ENCODE measurements around the gene S100A14.

The S100A14 gene

DNA sequence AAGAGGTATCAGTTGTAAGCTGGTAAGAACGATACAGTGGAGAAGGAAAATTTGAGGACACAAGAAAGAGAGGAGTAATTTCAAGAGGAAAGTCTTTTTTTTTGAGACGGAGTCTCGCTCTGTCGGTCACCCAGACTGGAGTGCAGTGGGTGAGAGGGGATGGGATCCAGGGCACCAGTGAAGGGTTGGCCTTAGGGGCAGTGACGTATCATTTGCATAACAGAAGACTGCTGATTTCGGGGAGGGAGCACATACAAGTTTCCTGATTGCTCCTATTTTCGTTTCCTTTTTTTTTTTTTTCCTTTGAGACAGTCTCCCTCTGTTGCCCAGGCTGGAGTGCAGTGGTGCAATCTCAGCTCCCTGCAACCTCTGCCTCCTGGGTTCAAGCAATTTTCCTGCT lies 7.0 kb upstream of the S100A14 start:
- TF ChIP-seq TARDBP (IDR thresholded peaks at IDR 0.05), result no peak
- TF ChIP-seq CTBP1 (IDR thresholded peaks at IDR 0.05; ENCODE audit: borderline replicate concordance), result no peak
- no peak for TF ChIP-seq BHLHE40 (IDR thresholded peaks at IDR 0.05; ENCODE audit: borderline replicate concordance)
- no peak for TF ChIP-seq FOXK2 (IDR thresholded peaks at IDR 0.05)
- no peak for TF ChIP-seq FOXM1 (IDR thresholded peaks at IDR 0.05; ENCODE audit: borderline replicate concordance)
- TF ChIP-seq ARNT (IDR thresholded peaks at IDR 0.05), result no peak
- TF ChIP-seq, protein P1, sequence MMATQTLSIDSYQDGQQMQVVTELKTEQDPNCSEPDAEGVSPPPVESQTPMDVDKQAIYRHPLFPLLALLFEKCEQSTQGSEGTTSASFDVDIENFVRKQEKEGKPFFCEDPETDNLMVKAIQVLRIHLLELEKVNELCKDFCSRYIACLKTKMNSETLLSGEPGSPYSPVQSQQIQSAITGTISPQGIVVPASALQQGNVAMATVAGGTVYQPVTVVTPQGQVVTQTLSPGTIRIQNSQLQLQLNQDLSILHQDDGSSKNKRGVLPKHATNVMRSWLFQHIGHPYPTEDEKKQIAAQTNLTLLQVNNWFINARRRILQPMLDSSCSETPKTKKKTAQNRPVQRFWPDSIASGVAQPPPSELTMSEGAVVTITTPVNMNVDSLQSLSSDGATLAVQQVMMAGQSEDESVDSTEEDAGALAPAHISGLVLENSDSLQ (IDR thresholded peaks at IDR 0.05), result no peak
- TF ChIP-seq ELF4 (IDR thresholded peaks at IDR 0.05), result no peak
- POLR2A ChIA-PET, result interaction anchor here (1.0 to 2.6 kb wide), 2 partner anchors 8 to 11 kb away, joined by 4 to 13 read pairs; partner anchors contain the start of gene CHTOP
- DNase-seq (ENCODE audit: extremely low spot score), result no peak
- CTCF ChIA-PET, result interaction anchor here (0.6 to 0.7 kb wide), 3 partner anchors 17 to 113 kb away, joined by 3 to 5 read pairs (median 4); no protein-coding TSS in a partner anchor

DNA sequence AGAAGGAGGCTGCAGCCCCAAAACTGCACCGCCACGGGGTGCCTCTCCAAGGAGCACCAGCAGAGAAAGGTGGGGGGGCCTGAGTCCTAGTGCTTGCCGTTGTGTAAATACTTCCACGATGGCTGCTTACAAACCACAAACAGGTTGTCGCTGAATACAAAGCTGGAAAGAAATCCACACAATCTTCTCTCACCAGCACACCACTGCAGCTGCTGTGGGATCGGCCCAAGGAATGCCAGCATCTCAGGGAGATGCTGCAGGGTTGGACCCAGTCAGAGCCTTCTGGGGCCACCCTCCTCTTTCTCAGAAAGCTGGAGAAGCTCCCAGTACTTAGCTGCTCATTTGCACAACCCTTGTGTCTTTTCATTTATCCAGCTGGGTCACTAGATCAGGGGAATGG lies 3.0 kb upstream of the S100A14 start:
- POLR2A ChIA-PET, result interaction anchor here (1.9 to 6.3 kb wide), 2 partner anchors 8 to 15 kb away, joined by 7 to 72 read pairs; partner anchors contain the start of genes CHTOP, S100A1 and S100A13
- no peak for DNase-seq (ENCODE audit: extremely low spot score)
- TF ChIP-seq ARNT (IDR thresholded peaks at IDR 0.05), result no peak
- no peak for TF ChIP-seq HDGF (IDR thresholded peaks at IDR 0.05; ENCODE audit: borderline replicate concordance)
- TF ChIP-seq FOXA1 (IDR thresholded peaks at IDR 0.05), result no peak
- no peak for TF ChIP-seq L3MBTL2 (conservative IDR thresholded peaks at IDR 0.05)
- no peak for TF ChIP-seq FOXK2 (IDR thresholded peaks at IDR 0.05)
- CTCF ChIA-PET, result interaction anchor here (1.2 to 2.5 kb wide), 2 partner anchors 8 to 47 kb away, joined by 3 to 11 read pairs; partner anchors contain the start of gene S100A13

DNA sequence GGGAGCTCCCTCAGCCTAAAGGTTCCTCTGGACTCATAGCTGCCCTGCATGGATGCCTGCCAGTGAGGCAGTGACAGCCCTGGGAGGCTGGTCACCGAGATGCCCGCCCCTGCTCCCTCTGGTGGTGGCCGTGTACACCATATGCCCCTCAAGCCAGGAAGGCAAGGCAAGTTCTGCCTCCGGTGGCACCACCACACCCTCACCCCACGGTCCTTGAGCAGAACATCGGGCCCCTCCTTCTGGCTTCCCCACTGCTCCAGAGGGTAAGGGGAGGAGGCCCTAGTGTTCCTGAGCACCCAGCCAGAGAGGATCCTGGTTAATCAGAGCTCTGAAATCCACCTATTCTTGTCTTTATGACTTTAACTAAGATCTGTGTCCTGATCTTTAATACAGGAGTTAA lies 1.5 kb upstream of the S100A14 start:
- ChIA-PET CTCF (interaction anchor here (2.5 kb wide), 1 partner anchor 10 kb away, joined by 11 read pairs; the partner anchor contains the start of gene S100A13), POLR2A (interaction anchor here (0.7 to 6.3 kb wide), 2 partner anchors 9 to 17 kb away, joined by 3 to 72 read pairs; partner anchors contain the start of genes S100A1 and S100A13)
- TF ChIP-seq, protein P1 (IDR thresholded peaks at IDR 0.05), result no peak
- no peak for TF ChIP-seq ZNF384 (IDR thresholded peaks at IDR 0.05)
- TF ChIP-seq TARDBP (IDR thresholded peaks at IDR 0.05), result no peak
- no peak for DNase-seq (ENCODE audit: extremely low spot score)

DNA sequence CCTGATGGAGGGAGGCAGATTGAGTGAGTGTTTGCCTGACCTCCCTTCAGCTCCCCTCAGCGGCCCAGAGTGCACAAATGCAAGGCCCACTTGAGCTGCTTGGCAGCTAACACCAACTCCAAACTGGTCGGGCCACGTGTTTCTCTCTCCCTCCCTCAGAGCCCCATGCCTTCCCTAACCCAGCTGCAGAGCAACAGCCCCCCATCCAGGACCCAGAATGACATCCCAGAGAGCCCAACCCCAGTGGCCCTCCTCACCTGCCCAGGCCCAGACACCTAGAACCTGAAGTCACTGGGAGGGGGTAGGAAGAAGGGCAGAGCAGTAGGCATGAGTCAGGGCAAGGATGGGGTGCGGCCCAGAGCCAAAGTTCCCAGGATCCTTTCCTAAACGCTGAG lies 789 bp upstream of the S100A14 start:
- CTCF ChIA-PET, result interaction anchor here (2.5 kb wide), 1 partner anchor 11 kb away, joined by 11 read pairs; the partner anchor contains the start of gene S100A13
- DNase-seq (ENCODE audit: extremely low spot score), result no peak
- POLR2A ChIA-PET, result interaction anchor here (3.1 to 6.3 kb wide), 2 partner anchors 10 to 17 kb away, joined by 28 to 72 read pairs; partner anchors contain the start of genes CHTOP, S100A1 and S100A13
- TF ChIP-seq, protein P1 (IDR thresholded peaks at IDR 0.05), result no peak
- TF ChIP-seq ELF4 (IDR thresholded peaks at IDR 0.05), result no peak
- no peak for TF ChIP-seq SUZ12 (IDR thresholded peaks at IDR 0.05)
- no peak for TF ChIP-seq BHLHE40 (IDR thresholded peaks at IDR 0.05; ENCODE audit: borderline replicate concordance)
- TF ChIP-seq FOXK2 (IDR thresholded peaks at IDR 0.05), result no peak
- no peak for TF ChIP-seq HDGF (IDR thresholded peaks at IDR 0.05; ENCODE audit: borderline replicate concordance)
- no peak for TF ChIP-seq LEF1 (IDR thresholded peaks at IDR 0.05; ENCODE audit: borderline replicate concordance)
- TF ChIP-seq TARDBP (IDR thresholded peaks at IDR 0.05), result no peak
- TF ChIP-seq ZNF384 (IDR thresholded peaks at IDR 0.05), result no peak
- TF ChIP-seq ARNT (IDR thresholded peaks at IDR 0.05), result no peak

DNA sequence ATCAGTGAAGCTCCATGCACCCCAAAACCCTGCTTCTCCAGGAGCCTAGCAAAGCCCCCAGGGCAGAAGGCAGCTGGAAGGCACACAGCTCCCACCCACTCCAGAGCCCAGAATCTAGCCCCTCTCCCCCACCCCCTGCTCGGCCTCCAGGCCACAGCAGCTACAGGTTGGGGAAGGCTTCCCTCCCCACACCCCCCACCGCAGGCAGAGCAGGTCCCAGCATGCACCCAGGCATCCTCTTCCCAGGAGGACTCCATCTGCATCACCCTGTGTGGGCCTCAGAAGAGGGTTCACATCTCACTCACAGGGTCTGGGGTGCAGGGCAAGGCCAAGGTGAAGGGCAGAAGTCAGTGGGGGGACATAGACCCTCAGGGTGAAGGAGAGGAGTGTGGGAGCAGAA lies 719 bp downstream of the S100A14 start:
- DNase-seq (ENCODE audit: extremely low spot score), result no peak
- CTCF ChIA-PET, result interaction anchor here (0.6 to 2.8 kb wide), 2 partner anchors 12 to 182 kb away, joined by 3 to 27 read pairs; partner anchors contain the start of genes S100A1 and S100A13
- TF ChIP-seq TARDBP (IDR thresholded peaks at IDR 0.05) (no peak), SP1 (IDR thresholded peaks at IDR 0.05) (no peak), FOXM1 (IDR thresholded peaks at IDR 0.05; ENCODE audit: borderline replicate concordance) (no peak), CTBP1 (IDR thresholded peaks at IDR 0.05; ENCODE audit: borderline replicate concordance) (no peak), ZNF384 (IDR thresholded peaks at IDR 0.05) (no peak), FOXK2 (IDR thresholded peaks at IDR 0.05) (no peak), ARNT (IDR thresholded peaks at IDR 0.05) (no peak), SUZ12 (IDR thresholded peaks at IDR 0.05) (no peak), FOXA1 (IDR thresholded peaks at IDR 0.05) (no peak), NFRKB (IDR thresholded peaks at IDR 0.05) (no peak)
- TF ChIP-seq, protein P1 (IDR thresholded peaks at IDR 0.05), result no peak
- POLR2A ChIA-PET, result interaction anchor here (1.0 to 6.3 kb wide), 3 partner anchors 12 to 19 kb away, joined by 3 to 72 read pairs (median 28); partner anchors contain the start of genes CHTOP, S100A1 and S100A13

DNA sequence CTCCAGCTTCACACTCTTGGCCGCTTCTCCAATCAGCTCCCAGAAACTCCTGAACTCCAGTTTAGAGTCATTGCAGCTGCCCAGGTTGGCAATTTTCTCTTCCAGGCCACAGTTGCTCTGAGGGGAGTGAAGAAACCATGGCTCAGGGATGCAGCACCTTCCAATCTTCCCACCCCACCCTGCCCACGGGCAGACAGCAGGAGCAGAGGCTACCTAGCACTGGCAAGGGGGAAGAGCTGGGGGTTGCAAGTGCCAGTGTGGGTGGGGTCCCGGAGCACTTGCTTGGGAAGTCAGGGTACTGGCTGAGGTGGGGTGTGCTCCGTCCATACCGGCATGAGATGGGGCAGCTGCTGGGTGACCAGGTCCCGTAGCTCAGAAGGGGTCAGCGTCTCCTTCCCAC lies 1.2 kb downstream of the S100A14 start:
- DNase-seq (ENCODE audit: extremely low spot score), result no peak
- TF ChIP-seq FOXM1 (IDR thresholded peaks at IDR 0.05; ENCODE audit: borderline replicate concordance), result no peak
- TF ChIP-seq LEF1 (IDR thresholded peaks at IDR 0.05; ENCODE audit: borderline replicate concordance), result no peak
- TF ChIP-seq FOXK2 (IDR thresholded peaks at IDR 0.05), result no peak
- TF ChIP-seq SUZ12 (IDR thresholded peaks at IDR 0.05), result no peak
- TF ChIP-seq L3MBTL2 (conservative IDR thresholded peaks at IDR 0.05), result no peak
- no peak for TF ChIP-seq BHLHE40 (IDR thresholded peaks at IDR 0.05; ENCODE audit: borderline replicate concordance)
- TF ChIP-seq SP1 (IDR thresholded peaks at IDR 0.05), result no peak
- no peak for TF ChIP-seq CTBP1 (IDR thresholded peaks at IDR 0.05; ENCODE audit: borderline replicate concordance)
- TF ChIP-seq, protein P1 (IDR thresholded peaks at IDR 0.05), result no peak
- TF ChIP-seq FOXA1 (IDR thresholded peaks at IDR 0.05), result no peak
- TF ChIP-seq ZNF384 (IDR thresholded peaks at IDR 0.05), result no peak
- no peak for TF ChIP-seq TARDBP (IDR thresholded peaks at IDR 0.05)
- TF ChIP-seq ELF4 (IDR thresholded peaks at IDR 0.05), result no peak
- no peak for TF ChIP-seq HDGF (IDR thresholded peaks at IDR 0.05; ENCODE audit: borderline replicate concordance)
- TF ChIP-seq ARNT (IDR thresholded peaks at IDR 0.05), result no peak
- no peak for TF ChIP-seq NFRKB (IDR thresholded peaks at IDR 0.05)
- POLR2A ChIA-PET, result interaction anchor here (0.9 to 6.3 kb wide), 3 partner anchors 9 to 19 kb away, joined by 4 to 72 read pairs (median 28); partner anchors contain the start of genes CHTOP, S100A1 and S100A13
- CTCF ChIA-PET, result interaction anchor here (0.6 to 2.8 kb wide), 2 partner anchors 13 to 182 kb away, joined by 3 to 27 read pairs; partner anchors contain the start of genes S100A1 and S100A13

Measured in HEK293T (cell line).